Astrocyte of the cerebellum (primary cell): ENCODE data around the gene PREPL.

Experiments
- DNase-seq: peaks from one replicate; pipeline ENCODE4 v3.0.0-alpha.2; 2011; ENCODE audit warnings: low read depth
- H3K4me3 ChIP-seq: 2 replicates; pipeline ENCODE4 v1.5.1; 2011; ENCODE audit warnings: mild to moderate bottlenecking, low read depth, low read length, moderate library complexity
- in situ Hi-C: cut with HindIII; loops from 2 replicates; pipeline ENCODE4 v1.10.0; 2017; ENCODE audit warnings: low sequenced_read_pairs
- TF ChIP-seq, protein P1 (sequence below): IDR thresholded peaks from 2 replicates; pipeline ENCODE4 v1.5.1; 2012; ENCODE audit warnings: low read length, low read depth, moderate library complexity, mild to moderate bottlenecking; ENCODE audit errors: missing control alignments

PREPL gene

DNA sequence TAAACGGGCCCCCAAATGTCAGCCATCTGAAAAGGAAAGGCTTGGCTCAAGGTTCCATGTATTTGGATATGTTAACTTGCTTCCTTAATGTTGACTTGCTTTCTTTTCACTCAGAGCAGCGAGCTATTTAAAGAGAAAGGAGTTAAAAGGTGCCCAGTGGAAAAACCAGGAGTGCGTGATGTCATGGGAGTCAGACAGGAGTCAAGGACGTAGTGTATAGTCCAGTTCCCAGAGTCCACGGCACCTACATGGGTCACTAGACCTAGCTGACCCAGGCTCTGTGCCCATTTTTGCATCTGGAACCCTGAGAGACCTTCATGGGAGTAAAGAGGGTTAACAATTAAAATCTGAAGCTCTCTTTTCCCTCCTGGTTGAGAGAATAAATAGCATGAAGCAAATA is 66.2 kb downstream of the PREPL start:
- no peak overlapping the region for H3K4me3 ChIP-seq
- TF ChIP-seq, protein P1, sequence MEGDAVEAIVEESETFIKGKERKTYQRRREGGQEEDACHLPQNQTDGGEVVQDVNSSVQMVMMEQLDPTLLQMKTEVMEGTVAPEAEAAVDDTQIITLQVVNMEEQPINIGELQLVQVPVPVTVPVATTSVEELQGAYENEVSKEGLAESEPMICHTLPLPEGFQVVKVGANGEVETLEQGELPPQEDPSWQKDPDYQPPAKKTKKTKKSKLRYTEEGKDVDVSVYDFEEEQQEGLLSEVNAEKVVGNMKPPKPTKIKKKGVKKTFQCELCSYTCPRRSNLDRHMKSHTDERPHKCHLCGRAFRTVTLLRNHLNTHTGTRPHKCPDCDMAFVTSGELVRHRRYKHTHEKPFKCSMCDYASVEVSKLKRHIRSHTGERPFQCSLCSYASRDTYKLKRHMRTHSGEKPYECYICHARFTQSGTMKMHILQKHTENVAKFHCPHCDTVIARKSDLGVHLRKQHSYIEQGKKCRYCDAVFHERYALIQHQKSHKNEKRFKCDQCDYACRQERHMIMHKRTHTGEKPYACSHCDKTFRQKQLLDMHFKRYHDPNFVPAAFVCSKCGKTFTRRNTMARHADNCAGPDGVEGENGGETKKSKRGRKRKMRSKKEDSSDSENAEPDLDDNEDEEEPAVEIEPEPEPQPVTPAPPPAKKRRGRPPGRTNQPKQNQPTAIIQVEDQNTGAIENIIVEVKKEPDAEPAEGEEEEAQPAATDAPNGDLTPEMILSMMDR, result no peak
- in situ Hi-C loops, result no loop called here
- DNase-seq, result no peak

DNA sequence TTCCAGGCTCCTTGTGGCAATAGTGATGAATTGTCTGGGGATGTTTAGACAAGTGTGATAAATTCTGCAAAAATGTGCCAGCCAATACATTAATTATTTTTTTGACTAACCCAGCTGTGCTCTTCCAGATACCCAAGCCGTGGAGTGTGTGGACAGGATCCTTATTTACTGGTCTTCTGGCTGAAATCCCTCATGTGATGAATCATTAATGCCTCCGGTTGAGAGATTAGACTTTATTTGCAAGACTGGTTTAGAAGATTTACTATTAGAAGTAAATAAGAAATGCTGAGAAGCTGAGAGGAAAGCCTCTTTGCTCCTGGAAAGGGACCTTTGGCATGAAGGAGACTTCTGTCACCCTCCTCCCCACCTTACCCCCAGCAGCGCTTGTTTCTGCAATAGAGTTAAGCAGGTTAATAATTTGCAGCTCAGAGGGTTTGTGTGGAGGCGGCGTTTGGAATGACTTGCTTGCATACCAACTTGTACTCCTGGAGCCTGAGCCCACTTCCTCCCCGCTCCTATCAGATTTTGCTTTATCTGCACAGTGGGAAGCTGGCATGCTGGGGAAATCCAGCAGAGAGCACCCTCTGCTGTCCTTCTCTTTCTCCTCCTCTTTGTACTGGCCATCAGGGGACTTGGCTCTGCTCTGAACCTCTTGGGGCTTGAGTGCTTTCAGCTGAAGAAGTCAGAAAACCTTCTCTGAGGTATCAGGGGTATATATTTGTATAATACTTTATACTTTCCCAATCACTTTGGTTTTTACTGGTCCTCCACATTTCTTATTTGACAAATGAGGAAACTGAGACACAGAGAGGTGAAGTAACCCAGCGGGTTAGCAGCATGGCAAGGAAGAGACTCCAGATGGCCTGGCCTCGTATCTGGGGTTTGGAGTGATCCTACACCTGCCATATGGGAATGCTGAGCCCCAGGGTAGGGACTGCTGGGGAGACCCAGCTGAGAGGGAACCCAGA is 69.7 kb downstream of the PREPL start:
- TF ChIP-seq, protein P1, result peak; percentile 37
- in situ Hi-C loops, result no loop called here
- H3K4me3 ChIP-seq, result no peak overlapping the region
- peak; percentile 19 for DNase-seq

DNA sequence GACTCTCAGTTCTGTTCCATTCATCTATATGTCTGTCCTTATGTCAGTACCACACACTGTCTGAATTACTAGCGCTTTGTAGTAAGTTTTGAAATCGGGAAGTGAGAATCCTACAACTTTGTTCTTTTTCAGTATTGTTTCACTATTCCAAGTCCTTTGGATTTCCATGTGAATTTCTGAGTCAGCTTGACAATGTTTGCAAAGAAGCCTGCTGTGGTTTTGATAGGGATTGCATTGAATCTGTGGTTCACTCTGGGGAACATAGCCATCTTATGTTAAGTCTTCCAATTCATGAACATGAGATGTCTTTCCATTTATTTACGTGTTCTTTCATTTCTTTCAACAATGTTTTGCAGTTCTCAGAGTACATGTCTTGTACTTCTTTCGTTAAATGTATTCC is 71.0 kb downstream of the PREPL start:
- H3K4me3 ChIP-seq, result no peak overlapping the region
- TF ChIP-seq, protein P1, result no peak
- peak; percentile 79 for DNase-seq
- in situ Hi-C loops, result no loop called here

DNA sequence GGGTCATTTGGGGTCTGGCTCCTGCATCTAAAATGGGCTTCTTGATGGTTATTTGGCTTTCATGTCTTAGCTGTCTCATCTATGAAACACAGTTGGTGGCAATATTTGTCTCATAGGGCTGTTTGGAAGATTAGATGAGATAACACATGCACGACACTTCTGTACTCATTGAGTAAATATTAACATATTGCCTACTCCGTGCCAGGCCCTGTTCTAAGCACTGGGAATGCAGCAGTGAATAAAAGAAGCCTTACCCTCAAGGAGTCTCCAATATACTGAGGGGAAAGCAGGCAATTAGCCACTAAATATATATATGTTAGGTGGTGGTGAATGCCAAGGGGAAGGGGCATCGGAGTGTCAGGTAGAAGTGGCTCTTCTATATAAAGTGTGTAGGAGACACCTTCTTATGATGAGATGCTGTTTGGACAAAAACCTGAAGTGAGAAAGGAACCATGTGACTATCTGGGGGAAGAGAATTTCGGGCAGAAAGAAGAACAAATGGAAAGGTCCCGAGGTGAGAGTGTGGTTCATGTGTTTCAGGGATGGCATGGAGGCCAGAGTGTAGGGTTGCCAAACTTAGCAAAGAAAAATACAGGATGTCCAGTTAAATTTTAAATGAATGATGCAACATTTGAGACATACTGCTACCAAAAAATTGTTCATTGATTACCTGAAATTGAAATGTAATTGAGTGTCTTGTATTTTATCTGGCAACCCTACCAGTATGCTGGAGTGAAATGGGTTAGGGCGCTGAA is 74.2 kb downstream of the PREPL start:
- DNase-seq, result no peak
- in situ Hi-C loops, result no loop called here
- H3K4me3 ChIP-seq, result no peak overlapping the region
- TF ChIP-seq, protein P1, result no peak

DNA sequence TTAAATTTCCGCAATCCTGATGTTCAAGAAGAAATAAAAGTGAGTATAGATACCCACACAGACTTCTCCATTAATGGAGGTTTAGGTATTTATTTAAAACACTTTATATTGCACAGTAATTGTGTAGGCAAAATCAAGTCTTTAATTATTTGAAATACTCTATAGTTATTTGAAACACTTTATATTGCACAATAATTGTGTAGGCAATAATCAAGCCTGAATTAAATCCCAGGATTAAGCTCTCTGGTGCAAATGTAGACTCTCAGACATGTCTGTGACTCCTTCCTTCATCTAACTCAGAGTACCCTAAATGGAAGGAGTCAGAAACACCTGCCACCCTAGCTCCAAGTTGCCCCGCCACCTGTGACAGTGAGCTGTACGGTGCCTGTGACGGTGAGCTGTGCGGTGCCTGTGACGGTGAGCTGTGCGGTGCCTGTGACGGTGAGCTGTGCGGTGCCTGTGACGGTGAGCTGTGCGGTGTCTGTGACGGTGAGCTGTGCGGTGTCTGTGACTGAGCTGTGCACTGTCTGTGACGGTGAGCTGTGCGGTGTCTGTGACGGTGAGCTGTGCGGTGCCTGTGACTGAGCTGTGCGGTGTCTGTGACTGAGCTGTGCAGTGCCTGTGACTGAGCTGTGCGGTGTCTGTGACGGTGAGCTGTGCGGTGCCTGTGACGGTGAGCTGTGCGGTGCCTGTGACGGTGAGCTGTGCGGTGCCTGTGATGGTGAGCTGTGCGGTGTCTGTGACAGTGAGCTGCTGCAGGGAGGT is 75.0 kb downstream of the PREPL start:
- H3K4me3 ChIP-seq, result no peak overlapping the region
- TF ChIP-seq, protein P1, result no peak
- in situ Hi-C loops, result no loop called here
- no peak for DNase-seq

DNA sequence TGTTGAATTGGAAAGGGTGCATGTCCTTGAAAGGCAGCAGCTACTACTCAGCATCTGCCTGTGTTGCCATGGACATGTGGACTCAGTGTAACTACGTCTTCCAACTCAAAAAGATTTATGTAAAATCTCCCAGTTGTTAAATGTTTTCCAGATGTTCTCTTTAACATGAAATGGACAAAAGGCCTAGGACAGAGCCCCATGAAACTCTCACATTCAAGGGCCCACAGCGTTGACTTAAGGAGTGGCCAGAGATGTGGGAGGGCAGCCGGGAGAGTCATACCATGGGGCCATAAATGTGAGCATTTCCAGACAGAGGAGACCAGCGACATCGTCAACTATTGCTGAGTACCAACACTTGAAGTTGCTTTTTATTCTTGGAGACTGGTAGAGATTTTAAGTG is 76.1 kb downstream of the PREPL start:
- DNase-seq, result no peak
- TF ChIP-seq, protein P1, result no peak
- in situ Hi-C loops, result no loop called here
- H3K4me3 ChIP-seq, result no peak overlapping the region
